ENCODE data around the gene C2orf76. TPM values are rescaled to one million over a fixed set of nuclear protein-coding genes. Genes with fewer than 3 reads are reported as not detected.

The C2orf76 gene
- polyA plus RNA-seq, 1 donor from 2014 or later: 37.7 TPM

- Histone ChIP-seq H3K27me3 (ENCODE audit: insufficient read depth, low read depth, low read length) (no peaks in the 10 kb centered on the region), H4K20me1 (ENCODE audit: insufficient read depth) (no peaks in the 10 kb centered on the region), H3K79me2 (replicated peaks; ENCODE audit: insufficient read depth, low read length) (no peaks in the 10 kb centered on the region), H3K36me3 (ENCODE audit: insufficient read depth, low read length) (no peaks in the 10 kb centered on the region), H3K4me2 (ENCODE audit: low read length) (no peak overlapping the region), H3K9me2 (ENCODE audit: insufficient read depth, low read length) (no peaks in the 10 kb centered on the region), H3K4me3 (ENCODE audit: low read length) (no peak overlapping the region), H3K27ac (ENCODE audit: low read length) (no peak overlapping the region), H3F3A (ENCODE audit: insufficient read depth, low read length, poor library complexity, severe bottlenecking) (no peaks in the 10 kb centered on the region), H2AFZ (ENCODE audit: low read depth, low read length) (no peak overlapping the region), H3K9ac (ENCODE audit: low read length) (no peak overlapping the region), H3K9me3 (ENCODE audit: low read length) (no peaks in the 10 kb centered on the region)
- no peak for TF ChIP-seq EZH2 (IDR thresholded peaks at IDR 0.05; ENCODE audit: borderline replicate concordance, insufficient read depth, low read length, poor library complexity, severe bottlenecking)
- no peak for TF ChIP-seq MXI1 (conservative IDR thresholded peaks at IDR 0.05; ENCODE audit: poor library complexity, severe bottlenecking)
- no peak for TF ChIP-seq RAD21 (conservative IDR thresholded peaks at IDR 0.05)
- no peak for TF ChIP-seq TAF1 (IDR thresholded peaks at IDR 0.05; ENCODE audit: low read depth)
- TF ChIP-seq POLR2AphosphoS5 (IDR thresholded peaks at IDR 0.05): no peak
- TF ChIP-seq SMC3 (conservative IDR thresholded peaks at IDR 0.05; ENCODE audit: poor library complexity): no peak
- TF ChIP-seq EP300 (conservative IDR thresholded peaks at IDR 0.05; ENCODE audit: poor library complexity, severe bottlenecking): no peak
- TF ChIP-seq REST (IDR thresholded peaks at IDR 0.05; ENCODE audit: borderline replicate concordance): no peak
- TF ChIP-seq CTCF (IDR thresholded peaks at IDR 0.05; ENCODE audit: poor library complexity, severe bottlenecking): no peak
Observed at GRCh38 chr2:119263656-119264055, 103.0 kb downstream of the C2orf76 start.

- Histone ChIP-seq H3K4me3 (ENCODE audit: low read length) (no peak overlapping the region), H3K27me3 (ENCODE audit: insufficient read depth, low read depth, low read length) (no peaks in the 10 kb centered on the region), H3F3A (ENCODE audit: insufficient read depth, low read length, poor library complexity, severe bottlenecking) (no peaks in the 10 kb centered on the region), H3K9me3 (ENCODE audit: low read length) (no peaks in the 10 kb centered on the region), H3K79me2 (replicated peaks; ENCODE audit: insufficient read depth, low read length) (no peaks in the 10 kb centered on the region), H3K36me3 (ENCODE audit: insufficient read depth, low read length) (no peaks in the 10 kb centered on the region), H3K4me2 (ENCODE audit: low read length) (no peak overlapping the region), H3K9ac (ENCODE audit: low read length) (no peak overlapping the region), H3K9me2 (ENCODE audit: insufficient read depth, low read length) (no peaks in the 10 kb centered on the region), H3K27ac (ENCODE audit: low read length) (no peak overlapping the region), H2AFZ (ENCODE audit: low read depth, low read length) (no peak overlapping the region), H4K20me1 (ENCODE audit: insufficient read depth) (no peaks in the 10 kb centered on the region)
- TF ChIP-seq CTCF (IDR thresholded peaks at IDR 0.05; ENCODE audit: poor library complexity, severe bottlenecking): no peak
- TF ChIP-seq MXI1 (conservative IDR thresholded peaks at IDR 0.05; ENCODE audit: poor library complexity, severe bottlenecking): no peak
- TF ChIP-seq SMC3 (conservative IDR thresholded peaks at IDR 0.05; ENCODE audit: poor library complexity): no peak
- TF ChIP-seq REST (IDR thresholded peaks at IDR 0.05; ENCODE audit: borderline replicate concordance): no peak
- TF ChIP-seq POLR2AphosphoS5 (IDR thresholded peaks at IDR 0.05): no peak
- TF ChIP-seq EZH2 (IDR thresholded peaks at IDR 0.05; ENCODE audit: borderline replicate concordance, insufficient read depth, low read length, poor library complexity, severe bottlenecking): no peak
- TF ChIP-seq EP300 (conservative IDR thresholded peaks at IDR 0.05; ENCODE audit: poor library complexity, severe bottlenecking): no peak
Observed at GRCh38 chr2:119263025-119263424, 103.6 kb downstream of the C2orf76 start.
